ENCODE measurements around the gene FRMD4B. TPM values are rescaled to one million over a fixed set of nuclear protein-coding genes. Genes with fewer than 3 reads are reported as not detected.

The FRMD4B gene
- total and polyA plus RNA-seq, 10 of the 15 experiments (the other 5 are each of a cell fraction or from before 2014, with no cell fraction given) = 3.9 to 11.4 (median 8.0) TPM

DNA sequence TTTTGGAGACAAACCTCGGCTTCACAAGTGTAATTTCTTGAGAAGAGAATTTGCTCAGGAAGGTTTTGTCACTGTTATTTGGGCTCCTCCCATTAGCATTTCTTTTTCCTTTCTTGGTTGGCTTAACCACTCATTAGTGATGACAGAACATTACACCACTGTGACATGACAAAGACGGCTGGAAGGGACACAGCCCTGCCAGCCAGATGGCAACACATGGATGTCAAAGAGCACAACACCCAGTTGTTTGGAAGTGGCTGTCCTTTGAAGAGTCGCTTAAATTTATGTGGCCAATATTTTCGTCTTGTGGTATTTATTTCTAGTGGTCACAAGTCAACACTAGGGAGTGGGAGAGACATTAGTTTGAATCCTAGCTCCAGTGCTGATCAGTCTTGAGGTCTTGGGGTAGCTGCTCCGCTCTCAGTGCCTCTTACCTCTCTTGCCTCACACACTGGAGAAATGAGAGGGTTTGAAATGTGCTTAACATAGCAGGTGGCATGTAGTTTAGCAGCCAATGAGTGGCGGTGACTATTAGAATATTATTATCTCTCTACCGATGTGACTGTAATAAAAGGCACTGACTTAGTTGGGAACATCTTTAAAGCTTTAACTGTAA is 92.8 kb downstream of the FRMD4B start (continued):
- TF ChIP-seq, protein P1, sequence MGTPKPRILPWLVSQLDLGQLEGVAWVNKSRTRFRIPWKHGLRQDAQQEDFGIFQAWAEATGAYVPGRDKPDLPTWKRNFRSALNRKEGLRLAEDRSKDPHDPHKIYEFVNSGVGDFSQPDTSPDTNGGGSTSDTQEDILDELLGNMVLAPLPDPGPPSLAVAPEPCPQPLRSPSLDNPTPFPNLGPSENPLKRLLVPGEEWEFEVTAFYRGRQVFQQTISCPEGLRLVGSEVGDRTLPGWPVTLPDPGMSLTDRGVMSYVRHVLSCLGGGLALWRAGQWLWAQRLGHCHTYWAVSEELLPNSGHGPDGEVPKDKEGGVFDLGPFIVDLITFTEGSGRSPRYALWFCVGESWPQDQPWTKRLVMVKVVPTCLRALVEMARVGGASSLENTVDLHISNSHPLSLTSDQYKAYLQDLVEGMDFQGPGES (IDR thresholded peaks at IDR 0.05) = no peak
- TF ChIP-seq, protein P2, sequence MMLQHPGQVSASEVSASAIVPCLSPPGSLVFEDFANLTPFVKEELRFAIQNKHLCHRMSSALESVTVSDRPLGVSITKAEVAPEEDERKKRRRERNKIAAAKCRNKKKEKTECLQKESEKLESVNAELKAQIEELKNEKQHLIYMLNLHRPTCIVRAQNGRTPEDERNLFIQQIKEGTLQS (IDR thresholded peaks at IDR 0.05; ENCODE audit: borderline replicate concordance, extremely low read depth, low read depth, low read length) = no peak
- TF ChIP-seq ETV6 (conservative IDR thresholded peaks at IDR 0.05 in 1 of 2, IDR thresholded peaks at IDR 0.05 in 1 of 2; ENCODE audit: borderline replicate concordance in 1 of 2, low read depth in 1 of 2) (no peak), TCF12 (IDR thresholded peaks at IDR 0.05; ENCODE audit: low read depth, low read length) (no peak), NFYB (IDR thresholded peaks at IDR 0.05; ENCODE audit: insufficient read depth, low read depth, low read length) (no peak), KLF5 (IDR thresholded peaks at IDR 0.05; ENCODE audit: partially characterized antibody) (no peak), FOS (IDR thresholded peaks at IDR 0.05; ENCODE audit: borderline replicate concordance, extremely low read depth, insufficient read length) (no peak), CHD4 (IDR thresholded peaks at IDR 0.05) (no peak)

DNA sequence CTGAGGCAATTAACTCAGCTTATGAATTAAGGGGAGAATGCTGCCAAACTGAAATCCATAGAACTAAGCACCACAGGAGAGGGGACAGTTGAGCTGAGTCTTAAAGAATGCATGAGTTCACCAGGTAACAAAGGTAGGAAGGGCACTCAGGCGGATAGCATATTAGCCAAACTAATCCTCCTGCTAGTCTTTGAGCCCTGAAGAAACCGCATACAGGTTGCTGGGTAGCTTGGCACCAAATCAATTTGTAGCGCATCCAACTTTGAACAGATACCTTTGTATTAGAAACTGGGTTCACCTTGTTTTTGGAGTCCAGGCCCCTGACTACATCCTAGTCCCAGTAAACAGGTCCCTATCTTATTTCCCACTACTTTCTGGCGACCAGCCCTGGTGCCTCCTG is 93.7 kb downstream of the FRMD4B start:
- intact Hi-C loops (cut with micrococcal nuclease; ENCODE audit: unreplicated experiment) = no loop called here
- H3K79me2 ChIP-seq (ENCODE audit: control insufficient read depth, insufficient read depth, low read length) = no peaks in the 10 kb centered on the region
- H2AFZ ChIP-seq (ENCODE audit: control insufficient read depth, low read depth, low read length) = no peak overlapping the region
- ChIA-PET SMC1A (ENCODE audit: uncharacterized antibody, unreplicated experiment) (interaction anchor here (0.5 to 2.2 kb wide), 8 partner anchors 10 to 171 kb away, joined by 3 to 10 read pairs (median 4); no protein-coding TSS in a partner anchor), POLR2A (interaction anchor here (0.6 kb wide), 1 partner anchor 17 kb away, joined by 5 read pairs; no protein-coding TSS in a partner anchor), RAD21 (ENCODE audit: unreplicated experiment) (interaction anchor here (0.6 to 2.8 kb wide), 3 partner anchors 71 to 130 kb away, joined by 3 to 10 read pairs (median 4); no protein-coding TSS in a partner anchor), CTCF (interaction anchor here (0.8 to 2.4 kb wide), 4 partner anchors 10 to 131 kb away, joined by 3 to 12 read pairs (median 3); no protein-coding TSS in a partner anchor)
- FAIRE-seq (no peak), DNase-seq (ENCODE audit: low read depth, low spot score) (no peak), ATAC-seq (no peak)
- no peak overlapping the region for H3K4me3 ChIP-seq
- no peak overlapping the region for H3K4me2 ChIP-seq (ENCODE audit: control insufficient read depth, insufficient read depth)
- peaks cover 17% of the 10 kb centered on the region for H3K4me1 ChIP-seq (ENCODE audit: control insufficient read depth, insufficient read depth, low read length)
- no peaks in the 10 kb centered on the region for H3K9me3 ChIP-seq (replicated peaks; ENCODE audit: control insufficient read depth, insufficient read depth, low read length)
- no peaks in the 10 kb centered on the region for H4K20me1 ChIP-seq (ENCODE audit: control insufficient read depth, insufficient read depth)
- in situ Hi-C loops (cut with MboI) = no loop called here
- BruUV-seq (replicated peaks) = no TSS peak
- no peaks in the 10 kb centered on the region for H3K27me3 ChIP-seq (replicated peaks in 1 of 2; ENCODE audit: control insufficient read depth in 2 of 2, insufficient read depth in 2 of 2, low read length in 1 of 2)
- H3K27ac ChIP-seq (ENCODE audit: control insufficient read depth, insufficient read depth) = no peak overlapping the region
- TF ChIP-seq CHD1 (IDR thresholded peaks at IDR 0.05; ENCODE audit: low read depth, low read length) = no peak
- no peak for TF ChIP-seq ZSCAN29 (IDR thresholded peaks at IDR 0.05)
- no peak for TF ChIP-seq WRNIP1 (IDR thresholded peaks at IDR 0.05; ENCODE audit: borderline replicate concordance, low read depth, low read length)
- TF ChIP-seq FOXK2 (IDR thresholded peaks at IDR 0.05) = no peak
- no peak for TF ChIP-seq EZH2 (IDR thresholded peaks at IDR 0.05; ENCODE audit: borderline replicate concordance, control insufficient read depth, low read depth, low read length)
- no peak for TF ChIP-seq YY1 (IDR thresholded peaks at IDR 0.05; ENCODE audit: low read depth, low read length)
- TF ChIP-seq, protein P3, sequence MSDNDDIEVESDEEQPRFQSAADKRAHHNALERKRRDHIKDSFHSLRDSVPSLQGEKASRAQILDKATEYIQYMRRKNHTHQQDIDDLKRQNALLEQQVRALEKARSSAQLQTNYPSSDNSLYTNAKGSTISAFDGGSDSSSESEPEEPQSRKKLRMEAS (IDR thresholded peaks at IDR 0.05; ENCODE audit: low read depth, low read length) = no peak
- 67% methylated on average over 4 of the region's 4 CpGs for WGBS (ENCODE audit: insufficient coverage, insufficient replicate concordance, low lambda C conversion rate, missing lambda C conversion rate)
- no peaks in the 10 kb centered on the region for H3K36me3 ChIP-seq (ENCODE audit: control insufficient read depth in 2 of 2, insufficient read depth in 2 of 2, low read length in 1 of 2)
- no peak overlapping the region for H3K9ac ChIP-seq (ENCODE audit: control insufficient read depth, insufficient read depth, low read length)
